ENCODE results near the gene QRSL1.
"Not testable (repeated sequence)": the region's sequence is repeated elsewhere in the genome, so short reads cannot be mapped to it uniquely, and the experiment has no call there.

The QRSL1 gene

GRCh38 chr6:106629103-106629858 is at the start of gene QRSL1, which contains the start of gene RTN4IP1:
Gene QRSL1, plus strand, starts transcription at chr6:106629578. Its CDS starts 104 bp downstream, at chr6:106629682.
Gene RTN4IP1, minus strand, starts transcription at chr6:106629498. Its CDS starts 477 bp downstream, at chr6:106629021.
- DNase-seq, result peak; percentile 93 to 94
- TF ChIP-seq GATA1 (IDR thresholded peaks at IDR 0.05; ENCODE audit: low read depth, low read length) (no peak), POLR2A (IDR thresholded peaks at IDR 0.05; ENCODE audit: low read length) (peak; percentile 70)

GRCh38 chr6:106581468-106581867 is 47.9 kb upstream of the QRSL1 start:
- no peak for DNase-seq
- no peak for TF ChIP-seq POLR2A (IDR thresholded peaks at IDR 0.05; ENCODE audit: low read length)

- DNase-seq, result no peak
- no peak for TF ChIP-seq GATA1 (IDR thresholded peaks at IDR 0.05; ENCODE audit: low read depth, low read length)
- no peak for TF ChIP-seq POLR2A (IDR thresholded peaks at IDR 0.05; ENCODE audit: low read length)
Measured at GRCh38 chr6:106586815-106587415, 42.5 kb upstream of the QRSL1 start.

GRCh38 chr6:106588937-106589336 is 40.4 kb upstream of the QRSL1 start:
- DNase-seq, result not testable (repeated sequence)

- TF ChIP-seq GATA1 (IDR thresholded peaks at IDR 0.05; ENCODE audit: low read depth, low read length), result no peak
- TF ChIP-seq POLR2A (IDR thresholded peaks at IDR 0.05; ENCODE audit: low read length), result no peak
- no peak for DNase-seq
Measured at GRCh38 chr6:106591111-106591825, 38.1 kb upstream of the QRSL1 start.

GRCh38 chr6:106599440-106599839 is 29.9 kb upstream of the QRSL1 start:
- TF ChIP-seq GATA1 (IDR thresholded peaks at IDR 0.05; ENCODE audit: low read depth, low read length), result no peak
- TF ChIP-seq POLR2A (IDR thresholded peaks at IDR 0.05; ENCODE audit: low read length), result no peak
- DNase-seq, result no peak

- no peak for DNase-seq
- TF ChIP-seq POLR2A (IDR thresholded peaks at IDR 0.05; ENCODE audit: low read length), result no peak
- TF ChIP-seq GATA1 (IDR thresholded peaks at IDR 0.05; ENCODE audit: low read depth, low read length), result no peak
Measured at GRCh38 chr6:106600329-106600728, 29.0 kb upstream of the QRSL1 start.

- TF ChIP-seq POLR2A (IDR thresholded peaks at IDR 0.05; ENCODE audit: low read length), result no peak
- no peak for TF ChIP-seq GATA1 (IDR thresholded peaks at IDR 0.05; ENCODE audit: low read depth, low read length)
- DNase-seq, result peak; percentile 72 to 77
Measured at GRCh38 chr6:106608080-106608668, 21.2 kb upstream of the QRSL1 start.

GRCh38 chr6:106609699-106610098 is 19.7 kb upstream of the QRSL1 start:
- TF ChIP-seq GATA1 (IDR thresholded peaks at IDR 0.05; ENCODE audit: low read depth, low read length) (no peak), POLR2A (IDR thresholded peaks at IDR 0.05; ENCODE audit: low read length) (no peak)
- DNase-seq, result peak; percentile 16 to 26

- DNase-seq, result no peak
- TF ChIP-seq GATA1 (IDR thresholded peaks at IDR 0.05; ENCODE audit: low read depth, low read length), result no peak
- no peak for TF ChIP-seq POLR2A (IDR thresholded peaks at IDR 0.05; ENCODE audit: low read length)
Measured at GRCh38 chr6:106611030-106611429, 18.3 kb upstream of the QRSL1 start.

- TF ChIP-seq GATA1 (IDR thresholded peaks at IDR 0.05; ENCODE audit: low read depth, low read length), result no peak
- no peak for TF ChIP-seq POLR2A (IDR thresholded peaks at IDR 0.05; ENCODE audit: low read length)
- no peak for DNase-seq
Measured at GRCh38 chr6:106612671-106613416, 16.5 kb upstream of the QRSL1 start.

- TF ChIP-seq POLR2A (IDR thresholded peaks at IDR 0.05; ENCODE audit: low read length) (no peak), GATA1 (IDR thresholded peaks at IDR 0.05; ENCODE audit: low read depth, low read length) (no peak)
- no peak for DNase-seq
Measured at GRCh38 chr6:106613590-106613989, 15.8 kb upstream of the QRSL1 start.

- no peak for DNase-seq
- TF ChIP-seq POLR2A (IDR thresholded peaks at IDR 0.05; ENCODE audit: low read length) (no peak), GATA1 (IDR thresholded peaks at IDR 0.05; ENCODE audit: low read depth, low read length) (no peak)
Measured at GRCh38 chr6:106614166-106614565, 15.2 kb upstream of the QRSL1 start.
